Vein endothelial cell (primary cell): ENCODE data around the gene PTPRG. TPM values are rescaled to one million over a fixed set of nuclear protein-coding genes. Genes with fewer than 3 reads are reported as not detected.

Experiments
- small RNA-seq: library from RNA; depleted of rRNA; stranded (forward); fragments of <200 nt; gene quantifications from one replicate; pipeline ENCODE3, GENCODE V24; 2012
- total RNA-seq: library from RNA; depleted of rRNA; stranded (reverse); fragments of >200 nt; gene quantifications from 2 replicates; pipeline ENCODE4 v1.2.3, GENCODE V29; 2012

Gene PTPRG
- total RNA-seq: 45.4 and 47.4 TPM in 2 replicates

GRCh38 chr3:61561374-61562041 lies at the start of gene PTPRG:
Gene PTPRG, plus strand, starts transcription at chr3:61561571. Its CDS starts 717 bp downstream, at chr3:61562288.

Small RNAs within 50 kb of the gene (small RNA-seq; reads per million reads assigned to genes)
- gene RF00019: not detected
- not detected for gene RNU2-10P
